Stimulated activated CD4-positive, alpha-beta T cell treated with anti-CD3 and anti-CD28 coated beads, Interleukin-12 subunit alpha, Interleukin-12 subunit beta, amount 100 ng/mL, for 4 hours (primary cell): ENCODE data around the gene ABRACL.

ENCODE experiments used
- DNase-seq: peaks from one replicate; pipeline ENCODE4 v3.0.0-alpha.2; 2020

Gene ABRACL

DNA sequence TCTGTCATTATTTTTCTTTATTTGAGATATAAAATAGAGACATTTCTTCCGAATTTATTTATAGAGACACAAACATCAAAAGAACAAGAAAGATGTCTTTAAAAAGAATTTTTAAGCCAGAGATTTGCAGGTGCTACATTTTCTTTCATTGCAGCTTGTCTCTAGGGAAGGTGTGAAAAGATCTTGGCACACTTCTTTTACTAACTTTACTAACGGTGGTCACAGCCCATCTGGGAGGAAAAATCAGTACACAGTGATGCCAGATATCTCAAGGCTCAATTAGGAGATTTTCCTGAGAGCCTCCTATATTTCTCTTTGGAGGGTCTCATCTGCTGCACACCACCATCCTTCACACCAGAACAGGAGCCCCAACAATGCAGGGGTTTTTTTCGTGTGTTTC is 29.5 kb downstream of the ABRACL start:
- no peak for DNase-seq

DNA sequence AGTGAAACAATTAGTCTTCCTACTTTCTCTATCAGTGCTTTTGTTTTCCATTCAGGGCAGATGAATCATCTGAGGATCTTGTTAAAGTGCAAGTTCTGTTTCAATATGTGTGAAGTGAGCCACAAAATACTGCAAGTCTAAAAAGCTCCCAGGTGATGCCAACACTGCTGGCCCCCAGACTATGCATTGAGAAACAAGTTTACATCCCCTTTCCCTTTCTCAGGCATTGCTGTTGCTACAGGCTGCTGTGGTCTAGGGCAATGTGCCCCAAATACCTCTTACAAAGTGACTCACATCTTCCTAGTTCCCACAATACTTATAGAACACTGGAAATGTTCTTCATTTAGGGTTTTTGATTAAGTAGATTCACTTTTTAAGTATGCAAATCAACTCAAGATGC is 31.8 kb downstream of the ABRACL start:
- no peak for DNase-seq

DNA sequence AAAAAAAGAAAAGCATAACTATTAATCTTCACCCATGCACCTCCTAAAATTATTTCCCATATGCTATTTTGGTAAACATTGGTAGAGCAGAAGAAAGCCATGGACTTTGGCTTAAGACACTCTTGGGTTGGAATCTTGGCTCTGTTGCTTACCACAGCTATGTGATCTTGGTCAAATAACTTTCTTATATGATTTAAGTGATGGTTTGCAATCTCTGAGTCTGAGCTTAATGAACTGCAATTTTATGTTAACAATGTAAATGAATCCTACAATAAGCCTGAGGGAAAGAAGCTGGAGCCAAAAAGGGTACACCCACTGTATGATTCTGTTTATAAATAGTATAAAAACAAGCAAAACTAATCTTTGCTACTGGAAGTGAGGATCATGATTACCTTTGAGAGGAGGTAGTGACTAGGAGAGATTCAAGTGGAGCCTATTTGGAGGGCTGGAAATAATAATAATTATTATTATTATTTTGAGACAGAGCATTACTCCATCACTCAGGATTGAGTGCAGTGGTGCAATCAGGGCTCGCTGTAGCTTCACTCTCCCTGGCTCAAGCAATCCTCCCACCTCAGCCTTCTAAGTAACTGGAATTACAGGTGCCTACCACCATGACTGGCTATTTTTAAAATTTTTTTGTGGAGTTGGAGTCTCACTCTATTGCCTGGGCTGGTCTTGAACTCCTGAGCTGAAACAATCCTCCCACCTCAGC is 34.5 kb downstream of the ABRACL start:
- no peak for DNase-seq

DNA sequence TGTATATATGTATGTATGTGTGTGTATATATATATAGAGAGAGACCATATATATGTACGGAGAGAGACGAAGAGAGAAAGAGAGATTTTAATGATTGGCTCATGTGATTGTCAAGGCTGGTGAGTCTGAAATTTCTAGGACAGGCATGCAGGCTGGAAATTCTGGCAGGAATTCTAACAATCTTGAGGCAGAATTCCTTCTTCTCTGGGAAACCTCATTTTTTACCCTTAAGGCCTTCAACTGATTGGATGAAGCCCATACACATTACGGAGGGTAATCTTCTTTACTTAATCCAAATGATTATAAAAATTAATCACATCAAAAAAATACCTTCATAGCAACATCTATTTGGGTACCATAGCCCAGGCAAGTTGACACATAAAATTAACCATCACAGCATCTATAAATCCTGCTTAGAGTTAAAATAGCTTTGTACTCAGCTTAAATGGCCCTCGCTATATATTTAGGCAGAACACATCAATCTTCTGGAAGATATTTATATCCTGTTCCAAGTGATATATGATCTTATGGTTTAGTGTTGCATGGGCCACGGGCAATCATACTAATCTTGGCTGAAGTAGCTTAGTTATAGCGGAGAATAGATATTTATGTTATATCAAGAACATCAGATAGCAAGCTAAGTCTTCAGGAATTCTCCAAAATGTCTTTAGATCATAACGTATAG is 36.6 kb downstream of the ABRACL start:
- no peak for DNase-seq

DNA sequence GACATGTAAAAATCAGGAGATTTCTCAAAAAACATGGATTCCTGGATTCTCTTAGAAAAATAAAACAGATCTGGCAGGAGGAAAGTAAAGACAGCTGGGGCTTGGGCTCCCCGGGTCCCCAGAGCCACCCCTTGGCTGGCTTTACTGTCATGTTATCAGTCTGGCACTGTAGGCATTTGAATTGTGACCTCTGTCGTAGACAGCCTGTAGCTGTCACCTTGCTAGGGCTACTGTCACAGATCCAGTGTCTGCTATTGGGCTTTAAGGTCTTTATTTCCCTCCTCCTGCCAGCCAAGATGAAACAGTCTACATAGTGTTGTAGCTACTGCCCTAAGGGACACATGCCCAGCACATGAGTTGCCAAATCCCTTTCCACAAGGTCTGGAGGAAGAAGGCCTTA is 37.5 kb downstream of the ABRACL start:
- no peak for DNase-seq

DNA sequence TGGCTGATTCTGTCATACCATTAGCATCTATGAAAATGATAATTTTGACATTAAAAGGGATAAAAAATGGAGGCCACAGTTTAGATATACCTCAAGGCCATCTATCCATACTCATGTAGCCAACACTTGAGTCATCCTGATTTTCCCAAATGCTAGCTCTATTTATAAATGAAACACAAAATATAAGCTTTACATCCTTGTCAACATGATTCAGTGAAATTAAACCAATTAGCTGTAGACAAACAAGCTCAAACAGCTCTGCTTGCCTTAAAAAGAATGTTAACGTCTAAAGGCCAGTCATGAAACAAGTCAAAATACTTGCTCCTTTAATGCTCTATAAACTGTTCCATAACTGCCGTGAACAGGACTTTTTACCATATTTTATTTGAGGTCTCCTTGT is 40.3 kb downstream of the ABRACL start:
- no peak for DNase-seq

DNA sequence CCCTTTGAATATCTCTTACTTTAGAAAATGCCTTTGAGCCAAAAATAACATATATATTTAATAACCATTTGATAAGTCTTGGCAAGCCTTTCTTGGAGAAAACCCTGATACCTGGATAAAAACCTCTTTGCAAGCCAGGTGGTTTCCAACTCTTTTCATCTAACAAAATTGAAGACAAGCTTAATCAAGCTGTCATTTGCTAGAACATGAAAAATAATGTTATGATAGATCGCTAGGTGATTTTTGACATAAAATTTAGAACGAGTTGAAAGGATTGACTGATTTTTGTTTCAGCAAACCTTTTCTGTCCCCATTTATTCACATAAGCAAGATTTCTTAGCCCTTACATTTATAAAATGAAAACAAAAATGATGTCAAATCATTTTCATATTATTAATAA is 44.6 kb downstream of the ABRACL start:
- no peak for DNase-seq

DNA sequence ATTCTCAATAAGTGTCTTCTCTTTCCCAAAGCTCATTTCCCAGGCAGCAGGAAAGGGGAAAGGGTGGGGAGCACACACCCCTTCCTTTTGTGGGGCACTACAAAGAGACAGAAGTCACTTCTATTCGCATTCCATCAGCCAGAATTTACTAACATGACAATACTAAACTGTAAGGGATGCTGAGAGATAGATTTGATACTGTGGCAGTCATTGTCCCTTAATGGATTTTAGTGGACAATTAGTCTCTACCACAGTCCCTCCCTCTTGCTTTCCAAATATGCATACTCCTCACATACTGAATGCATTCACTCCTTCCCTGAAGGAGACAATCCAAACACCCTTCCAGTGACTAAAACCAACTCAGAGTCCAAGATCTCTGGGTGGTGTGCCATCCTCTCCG is 50.5 kb downstream of the ABRACL start:
- DNase-seq: no peak

DNA sequence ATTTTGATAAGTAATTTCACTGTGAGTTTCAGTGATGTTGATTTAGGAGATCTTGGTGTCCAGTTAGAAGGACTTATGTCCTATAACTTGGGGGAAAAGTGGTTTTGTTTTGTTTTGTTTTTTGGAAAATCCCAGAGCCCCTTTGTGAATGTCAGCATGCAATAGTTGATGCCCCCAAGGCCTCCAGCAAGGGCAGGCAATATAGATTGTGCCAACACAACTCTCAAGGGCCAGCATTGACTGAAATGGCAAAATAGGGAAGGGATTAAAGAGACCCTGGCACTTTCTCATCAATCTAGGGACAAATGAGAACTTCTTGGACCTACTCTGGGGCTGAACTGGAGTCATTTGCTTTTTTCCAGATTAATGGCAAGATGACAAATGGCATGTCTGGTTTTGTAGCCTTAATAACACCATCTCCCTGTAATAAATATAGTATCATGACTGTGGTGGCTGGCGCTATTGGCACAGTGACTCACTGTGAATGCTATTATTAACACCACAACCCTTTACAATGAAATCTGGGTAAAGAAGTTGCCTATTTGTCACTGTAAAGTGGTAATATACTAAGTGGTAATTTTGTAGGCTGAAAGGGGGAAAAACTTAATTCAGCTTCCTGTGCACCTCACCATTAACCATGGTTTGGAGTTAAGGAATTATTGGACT is 51.8 kb downstream of the ABRACL start:
- no peak for DNase-seq

DNA sequence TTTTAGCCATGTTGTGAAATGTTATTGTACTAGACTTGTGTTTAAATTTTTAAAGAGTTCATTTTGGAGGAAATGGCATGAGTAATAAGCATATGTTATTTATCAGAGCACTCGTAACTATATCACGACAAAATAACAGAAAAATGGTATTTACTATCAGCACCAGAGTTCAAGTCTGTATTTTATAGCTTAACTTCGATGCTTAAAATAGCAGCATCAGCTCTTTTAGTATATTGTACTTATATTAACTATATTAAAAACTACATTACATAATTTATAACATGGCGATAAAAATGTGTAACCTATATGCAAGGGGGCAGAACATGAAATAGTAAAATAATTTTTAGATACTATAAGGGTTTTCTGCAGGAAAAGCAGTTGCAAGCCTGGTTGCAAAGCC is 52.9 kb downstream of the ABRACL start:
- DNase-seq: no peak

DNA sequence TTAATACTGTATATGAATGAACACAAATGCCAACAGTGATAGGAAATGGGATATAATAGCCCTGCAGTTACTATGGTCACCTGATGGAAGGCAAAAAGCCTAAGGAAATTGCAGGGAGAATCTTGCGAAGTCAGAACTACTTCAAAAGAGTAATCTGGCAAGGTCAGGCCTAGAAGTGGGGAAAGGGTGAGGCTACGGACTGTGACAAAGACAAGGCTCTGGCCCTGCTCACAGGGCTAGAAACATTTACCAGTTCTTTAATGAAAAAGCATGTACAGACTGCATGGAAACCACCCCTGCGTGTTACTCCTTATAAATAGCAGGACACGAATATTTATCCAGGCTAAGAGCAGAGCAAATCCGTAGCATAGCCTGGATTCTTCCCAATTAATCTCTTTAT is 53.8 kb downstream of the ABRACL start:
- no peak for DNase-seq

DNA sequence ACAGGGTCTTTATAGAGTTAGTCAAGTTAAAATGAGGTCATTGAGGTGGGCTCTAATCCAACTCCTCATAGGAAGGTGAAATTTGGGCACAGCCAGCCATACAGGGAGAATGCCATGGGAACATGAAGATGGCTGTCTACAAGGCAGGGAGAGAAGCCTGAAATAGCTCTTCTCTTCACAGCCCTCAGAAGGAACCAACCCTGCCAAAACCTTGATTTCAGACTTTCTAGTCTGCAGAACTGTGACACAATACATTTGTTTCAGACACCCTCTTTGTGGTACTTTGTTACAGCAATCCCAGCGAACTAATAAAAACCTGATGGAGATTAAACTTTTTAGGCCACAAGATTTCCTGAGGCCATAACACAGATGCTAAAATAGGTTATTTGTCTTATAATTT is 63.3 kb downstream of the ABRACL start:
- no peak for DNase-seq
